Right lobe of liver (tissue), 6 donors: ENCODE measurements around the gene RIMBP2. TPM values are rescaled to one million over a fixed set of nuclear protein-coding genes. Genes with fewer than 3 reads are reported as not detected.

Source experiments
- ATAC-seq, 4 donors: fragments of 200-7000 bp; cut with Tn5 transposase; one replicate each; pipeline ENCODE4 v1.9.1; 2020; ENCODE audit warnings: mild to moderate bottlenecking in 4 of 4, moderate library complexity in 4 of 4
- DNase-seq, 3 donors: peaks; one replicate each; pipeline ENCODE4 v3.0.0-alpha.2; 2020
- H3K27ac ChIP-seq, 3 donors: fragments of 200-600 bp; one replicate each; pipeline ENCODE4 v1.8.0; 2022
- H3K27me3 ChIP-seq, 2 donors: fragments of 200-600 bp; one replicate each; pipeline ENCODE4 v1.8.0; 2022
- H3K36me3 ChIP-seq, 4 donors: fragments of 200-600 bp; sonication (generic) in 1 of 4; one replicate each; pipeline versions ENCODE4 v1.5.1 to v1.8.0; 2017 to 2022; ENCODE audit warnings: control low read depth in 1 of 4
- H3K4me1 ChIP-seq, 4 donors: fragments of 200-600 bp; sonication (generic) in 1 of 4; one replicate each; pipeline versions ENCODE4 v1.5.1 to v1.8.0; 2017 to 2022; ENCODE audit warnings: control low read depth in 1 of 4
- H3K4me3 ChIP-seq, 3 donors: fragments of 200-600 bp; one replicate each; pipeline ENCODE4 v1.8.0; 2022
- H3K9me3 ChIP-seq, 4 donors: fragments of 200-600 bp; sonication (generic) in 1 of 4; one replicate each; pipeline versions ENCODE4 v1.5.1 to v1.8.0; 2017 to 2022; ENCODE audit warnings: control low read depth in 1 of 4
- CTCF ChIP-seq, 4 donors: fragments of 200-600 bp in 3 of 4; fragments of 450-650 bp in 1 of 4; IDR thresholded peaks; one replicate each; pipeline versions ENCODE4 v1.5.1 to v1.8.0; 2016 to 2022; ENCODE audit warnings: antibody characterized with exemption in 4 of 4, mild to moderate bottlenecking in 2 of 4
- POLR2A ChIP-seq: fragments of 450-650 bp; IDR thresholded peaks from one replicate; pipeline ENCODE4 v1.6.1; 2017; ENCODE audit warnings: antibody characterized with exemption, mild to moderate bottlenecking
- WGBS: methylation state at CpG from one replicate; pipeline ENCODE4 v1.1.6; 2018; ENCODE audit warnings: low coverage, low lambda C conversion rate; ENCODE audit not compliant: insufficient coverage; ENCODE audit errors: missing lambda C conversion rate; 5-methylcytosine and 5-hydroxymethylcytosine counted together
- intact Hi-C, 2 donors: fragments of 100-400 bp; cut with DNase I; formaldehyde crosslinking; loops; one replicate each; pipeline versions ENCODE4 v1.11.2 to v1.14.1; 2022
- total RNA-seq, 6 experiments: library from RNA; depleted of rRNA in 2 of 6; stranded (reverse); fragments of >200 nt in 2 of 6; fragmentation: NEBNext Ultra II Directional in 3 of 6; extraction: Animal tissue kit (Norgen Biotek cat#: 25700) in 3 of 6; gene quantifications; one replicate each; pipeline versions ENCODE4 v1.1.0 to v1.2.4, GENCODE V29; 2016 to 2023
- donor health status: DM: no; HTN: yes; CAD: no.
- donor health status: DM: no; HTN: no; CAD: no.
- donor health status: DM: no; HTN: no; CAD: no.
- donor health status: DM: no; HTN: yes; CAD: no.
- donor health status: DM: no; HTN: yes; CAD: no.

The RIMBP2 gene
- total RNA-seq, 6 experiments from 2014 or later, result 0.04 to 0.19 TPM; not detected in 4

- no peak for ATAC-seq
- WGBS, result 55% methylated on average over 4 of the region's 7 CpGs
Measured at GRCh38 chr12:130469552-130469951, 246.5 kb downstream of the RIMBP2 start.

GRCh38 chr12:130468700-130469245 is 247.3 kb downstream of the RIMBP2 start:
- ATAC-seq (no peak), DNase-seq (peak in 2 of 3 donors; percentile 9 to 35)
- Histone ChIP-seq H3K27me3 (no peaks in the 10 kb centered on the region), H3K4me1 (no peaks in the 10 kb centered on the region), H3K9me3 (no peaks in the 10 kb centered on the region), H3K36me3 (no peaks in the 10 kb centered on the region), H3K27ac (no peak overlapping the region), H3K4me3 (no peak overlapping the region)
- intact Hi-C loops, result no loop called here
- TF ChIP-seq POLR2A, result no peak
- no peak for TF ChIP-seq CTCF (IDR thresholded peaks at IDR 0.05)
- WGBS, result 84% methylated on average over 10 of the region's 24 CpGs

More at GRCh38 chr12:130469552-130469951, 246.5 kb downstream of the RIMBP2 start:
- no peaks in the 10 kb centered on the region for H3K9me3 ChIP-seq
- H3K36me3 ChIP-seq, result no peaks in the 10 kb centered on the region
- no peak overlapping the region for H3K4me3 ChIP-seq
- intact Hi-C loops, result no loop called here
- no peak for TF ChIP-seq CTCF (IDR thresholded peaks at IDR 0.05)
- TF ChIP-seq POLR2A, result no peak
- no peak overlapping the region for H3K27ac ChIP-seq
- H3K4me1 ChIP-seq, result no peaks in the 10 kb centered on the region
- peak in 1 of 3 donors; percentile 22 for DNase-seq
- no peaks in the 10 kb centered on the region for H3K27me3 ChIP-seq

- no peak for ATAC-seq
- no peaks in the 10 kb centered on the region for H3K4me1 ChIP-seq
- DNase-seq, result peak in 2 of 3 donors; percentile 8 to 41
- no peak overlapping the region for H3K27ac ChIP-seq
- no peaks in the 10 kb centered on the region for H3K27me3 ChIP-seq
- WGBS, result 94% methylated on average over 3 of the region's 9 CpGs
- no peak overlapping the region for H3K4me3 ChIP-seq
- no peak for TF ChIP-seq POLR2A
- no peak for TF ChIP-seq CTCF (IDR thresholded peaks at IDR 0.05)
- intact Hi-C loops, result no loop called here
- no peaks in the 10 kb centered on the region for H3K36me3 ChIP-seq
- no peaks in the 10 kb centered on the region for H3K9me3 ChIP-seq
Measured at GRCh38 chr12:130468186-130468585, 247.9 kb downstream of the RIMBP2 start.

GRCh38 chr12:130465626-130466025 is 250.5 kb downstream of the RIMBP2 start:
- ATAC-seq (no peak), DNase-seq (peak in 1 of 3 donors; percentile 34)
- H3K27me3 ChIP-seq, result no peaks in the 10 kb centered on the region
- no peaks in the 10 kb centered on the region for H3K9me3 ChIP-seq
- H3K36me3 ChIP-seq, result no peaks in the 10 kb centered on the region
- intact Hi-C loops, result no loop called here
- H3K4me1 ChIP-seq, result no peaks in the 10 kb centered on the region
- WGBS, result 33% methylated on average over 3 of the region's 10 CpGs
- no peak for TF ChIP-seq POLR2A
- no peak for TF ChIP-seq CTCF (IDR thresholded peaks at IDR 0.05)
- H3K4me3 ChIP-seq, result no peak overlapping the region
- H3K27ac ChIP-seq, result no peak overlapping the region
